SU-DHL-6 (cell line): ENCODE measurements around the gene MARCHF11.

Experiments
- CTCF ChIP-seq: fragments of 200-600 bp; sonication (generic); IDR thresholded peaks from one replicate; pipeline ENCODE4 v1.5.1; 2017; ENCODE audit warnings: antibody characterized with exemption, mild to moderate bottlenecking, low read length, moderate library complexity; ENCODE audit not compliant: insufficient read depth, poor library complexity, severe bottlenecking
- EZH2phosphoT487 ChIP-seq: fragments of 200-600 bp; sonication (generic), shearing (Covaris generic); conservative IDR thresholded peaks from 2 replicates; pipeline ENCODE4 v1.6.1; 2018; ENCODE audit warnings: mild to moderate bottlenecking, antibody characterized with exemption, low read length, moderate library complexity, mixed read lengths

GRCh38 chr5:16179936-16180788 lies 571 bp upstream of the MARCHF11 start:
- no peak for TF ChIP-seq EZH2phosphoT487
- TF ChIP-seq CTCF = no peak
